WTC11 (cell line): Measurements from ENCODE around the gene LUC7L3. TPM values are rescaled to one million over a fixed set of nuclear protein-coding genes. Genes with fewer than 3 reads are reported as not detected.

Experiments
- ATAC-seq: fragments of 200-7000 bp; cut with Tn5 transposase; 2 replicates; pipeline ENCODE4 v1.10.0; 2021; ENCODE audit warnings: mild to moderate bottlenecking, moderate library complexity
- CTCF ChIA-PET: fragments of 300-600 bp; sonication (Branson Sonifier 250); formaldehyde crosslinking; loops from one replicate; lab custom pipeline; 2021; ENCODE audit warnings: antibody characterized with exemption; lab: Charles Lee
- POLR2A ChIA-PET: fragments of 350-600 bp; sonication (Branson Sonifier 250); formaldehyde crosslinking; loops from one replicate; lab custom pipeline; 2021; ENCODE audit warnings: antibody characterized with exemption; lab: Charles Lee
- DNase-seq: peaks from one replicate; pipeline ENCODE4 v3.0.0; 2021; ENCODE audit warnings: low spot score
- H3K27ac Mint-ChIP-seq: 2 replicates; pipeline ENCODE4 v1.8.0; 2021; ENCODE audit warnings: mixed read lengths
- H3K27me3 Mint-ChIP-seq: 2 replicates; pipeline ENCODE4 v1.8.0; 2021; ENCODE audit warnings: low read depth, mild to moderate bottlenecking, moderate library complexity, mixed read lengths
- H3K36me3 Mint-ChIP-seq: 2 replicates; pipeline ENCODE4 v1.8.0; 2021; ENCODE audit warnings: mixed read lengths
- H3K4me1 Mint-ChIP-seq: 2 replicates; pipeline ENCODE4 v1.8.0; 2022; ENCODE audit warnings: mixed read lengths
- H3K4me3 Mint-ChIP-seq: 2 replicates; pipeline ENCODE4 v1.8.0; 2021; ENCODE audit warnings: mild to moderate bottlenecking, moderate library complexity, mixed read lengths
- H3K9me3 Mint-ChIP-seq: 2 replicates; pipeline ENCODE4 v1.8.0; 2021; ENCODE audit warnings: mixed read lengths
- AR ChIP-seq: fragments of 250-450 bp; sonication (Bioruptor Pico); IDR thresholded peaks from 2 replicates; pipeline ENCODE4 v1.9.0; 2021; ENCODE audit warnings: mild to moderate bottlenecking
- CBFB ChIP-seq: sonication (generic); formaldehyde crosslinking; IDR thresholded peaks from 2 replicates; pipeline ENCODE4 v1.8.1; 2022; ENCODE audit warnings: mild to moderate bottlenecking, low read depth, missing genetic modification reagents
- FOXP1 ChIP-seq: sonication (generic); formaldehyde crosslinking; IDR thresholded peaks from 2 replicates; pipeline ENCODE4 v1.8.0; 2022; ENCODE audit warnings: missing genetic modification reagents, mild to moderate bottlenecking, moderate library complexity, borderline replicate concordance
- GTF2I ChIP-seq: fragments of 250-450 bp; sonication (Bioruptor Pico); conservative IDR thresholded peaks from 2 replicates; pipeline ENCODE4 v1.4.0; 2021; ENCODE audit warnings: mild to moderate bottlenecking
- MXD4 ChIP-seq: fragments of 250-450 bp; sonication (Bioruptor Pico); IDR thresholded peaks from 2 replicates; pipeline ENCODE4 v1.8.0; 2021; ENCODE audit warnings: mild to moderate bottlenecking, moderate library complexity, borderline replicate concordance
- NR1H2 ChIP-seq: sonication (generic); formaldehyde crosslinking; IDR thresholded peaks from 2 replicates; pipeline ENCODE4 v1.9.0; 2021; ENCODE audit warnings: mild to moderate bottlenecking, moderate library complexity, missing genetic modification reagents
- RELA ChIP-seq: sonication (generic); formaldehyde crosslinking; IDR thresholded peaks from 2 replicates; pipeline ENCODE4 v1.8.1; 2022; ENCODE audit warnings: missing genetic modification reagents, mild to moderate bottlenecking, borderline replicate concordance
- SOX15 ChIP-seq: fragments of 250-450 bp; sonication (Bioruptor Pico); IDR thresholded peaks from 2 replicates; pipeline ENCODE4 v1.9.0; 2021; ENCODE audit warnings: mild to moderate bottlenecking
- TCF7 ChIP-seq: sonication (generic); formaldehyde crosslinking; IDR thresholded peaks from 2 replicates; pipeline ENCODE4 v1.8.0; 2022; ENCODE audit warnings: mild to moderate bottlenecking, low read depth, missing genetic modification reagents, moderate library complexity
- ZMAT4 ChIP-seq: fragments of 250-450 bp; sonication (Bioruptor Pico); IDR thresholded peaks from 2 replicates; pipeline ENCODE4 v1.9.0; 2021; ENCODE audit warnings: mild to moderate bottlenecking
- ZNF121 ChIP-seq: sonication (generic); formaldehyde crosslinking; IDR thresholded peaks from 2 replicates; pipeline ENCODE4 v1.8.0; 2023; ENCODE audit warnings: missing genetic modification reagents
- ZNF138 ChIP-seq: sonication (generic); formaldehyde crosslinking; conservative IDR thresholded peaks from 2 replicates; pipeline ENCODE4 v1.8.1; 2022; ENCODE audit warnings: mild to moderate bottlenecking, moderate library complexity, missing genetic modification reagents
- total RNA-seq: library from RNA; stranded (reverse); gene quantifications from 3 replicates; pipeline ENCODE4 v1.2.3, GENCODE V29; 2021
- TF ChIP-seq, protein P1 (sequence below): sonication (generic); formaldehyde crosslinking; IDR thresholded peaks from 2 replicates; pipeline ENCODE4 v1.8.0; 2023; ENCODE audit warnings: mild to moderate bottlenecking, missing genetic modification reagents
- TF ChIP-seq, protein P2 (sequence below): sonication (generic); formaldehyde crosslinking; conservative IDR thresholded peaks from 2 replicates; pipeline ENCODE4 v1.8.1; 2022; ENCODE audit warnings: mild to moderate bottlenecking, missing genetic modification reagents
- TF ChIP-seq, protein P3 (sequence below): fragments of 250-450 bp; sonication (Bioruptor Pico); IDR thresholded peaks from 2 replicates; pipeline ENCODE4 v1.8.0; 2021; ENCODE audit warnings: mild to moderate bottlenecking
- TF ChIP-seq, protein P4 (sequence below): sonication (generic); formaldehyde crosslinking; IDR thresholded peaks from 2 replicates; pipeline ENCODE4 v1.8.1; 2023; ENCODE audit warnings: mild to moderate bottlenecking, missing genetic modification reagents, moderate library complexity

The LUC7L3 gene
- total RNA-seq, 1 experiment from 2014 or later: 190 TPM

- TF ChIP-seq, protein P1, sequence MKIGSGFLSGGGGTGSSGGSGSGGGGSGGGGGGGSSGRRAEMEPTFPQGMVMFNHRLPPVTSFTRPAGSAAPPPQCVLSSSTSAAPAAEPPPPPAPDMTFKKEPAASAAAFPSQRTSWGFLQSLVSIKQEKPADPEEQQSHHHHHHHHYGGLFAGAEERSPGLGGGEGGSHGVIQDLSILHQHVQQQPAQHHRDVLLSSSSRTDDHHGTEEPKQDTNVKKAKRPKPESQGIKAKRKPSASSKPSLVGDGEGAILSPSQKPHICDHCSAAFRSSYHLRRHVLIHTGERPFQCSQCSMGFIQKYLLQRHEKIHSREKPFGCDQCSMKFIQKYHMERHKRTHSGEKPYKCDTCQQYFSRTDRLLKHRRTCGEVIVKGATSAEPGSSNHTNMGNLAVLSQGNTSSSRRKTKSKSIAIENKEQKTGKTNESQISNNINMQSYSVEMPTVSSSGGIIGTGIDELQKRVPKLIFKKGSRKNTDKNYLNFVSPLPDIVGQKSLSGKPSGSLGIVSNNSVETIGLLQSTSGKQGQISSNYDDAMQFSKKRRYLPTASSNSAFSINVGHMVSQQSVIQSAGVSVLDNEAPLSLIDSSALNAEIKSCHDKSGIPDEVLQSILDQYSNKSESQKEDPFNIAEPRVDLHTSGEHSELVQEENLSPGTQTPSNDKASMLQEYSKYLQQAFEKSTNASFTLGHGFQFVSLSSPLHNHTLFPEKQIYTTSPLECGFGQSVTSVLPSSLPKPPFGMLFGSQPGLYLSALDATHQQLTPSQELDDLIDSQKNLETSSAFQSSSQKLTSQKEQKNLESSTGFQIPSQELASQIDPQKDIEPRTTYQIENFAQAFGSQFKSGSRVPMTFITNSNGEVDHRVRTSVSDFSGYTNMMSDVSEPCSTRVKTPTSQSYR (CRISPR knock-in tag): no peak
- no peak for TF ChIP-seq CBFB (CRISPR knock-in tag)
- TF ChIP-seq, protein P2, sequence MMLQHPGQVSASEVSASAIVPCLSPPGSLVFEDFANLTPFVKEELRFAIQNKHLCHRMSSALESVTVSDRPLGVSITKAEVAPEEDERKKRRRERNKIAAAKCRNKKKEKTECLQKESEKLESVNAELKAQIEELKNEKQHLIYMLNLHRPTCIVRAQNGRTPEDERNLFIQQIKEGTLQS (CRISPR knock-in tag): no peak
- TF ChIP-seq RELA (CRISPR knock-in tag): no peak
- no peak for TF ChIP-seq FOXP1
- no peak for TF ChIP-seq SOX15 (CRISPR knock-in tag)
- TF ChIP-seq NR1H2 (CRISPR knock-in tag): no peak
Measured at GRCh38 chr17:50800196-50800700, 80.8 kb downstream of the LUC7L3 start (continued).

DNA sequence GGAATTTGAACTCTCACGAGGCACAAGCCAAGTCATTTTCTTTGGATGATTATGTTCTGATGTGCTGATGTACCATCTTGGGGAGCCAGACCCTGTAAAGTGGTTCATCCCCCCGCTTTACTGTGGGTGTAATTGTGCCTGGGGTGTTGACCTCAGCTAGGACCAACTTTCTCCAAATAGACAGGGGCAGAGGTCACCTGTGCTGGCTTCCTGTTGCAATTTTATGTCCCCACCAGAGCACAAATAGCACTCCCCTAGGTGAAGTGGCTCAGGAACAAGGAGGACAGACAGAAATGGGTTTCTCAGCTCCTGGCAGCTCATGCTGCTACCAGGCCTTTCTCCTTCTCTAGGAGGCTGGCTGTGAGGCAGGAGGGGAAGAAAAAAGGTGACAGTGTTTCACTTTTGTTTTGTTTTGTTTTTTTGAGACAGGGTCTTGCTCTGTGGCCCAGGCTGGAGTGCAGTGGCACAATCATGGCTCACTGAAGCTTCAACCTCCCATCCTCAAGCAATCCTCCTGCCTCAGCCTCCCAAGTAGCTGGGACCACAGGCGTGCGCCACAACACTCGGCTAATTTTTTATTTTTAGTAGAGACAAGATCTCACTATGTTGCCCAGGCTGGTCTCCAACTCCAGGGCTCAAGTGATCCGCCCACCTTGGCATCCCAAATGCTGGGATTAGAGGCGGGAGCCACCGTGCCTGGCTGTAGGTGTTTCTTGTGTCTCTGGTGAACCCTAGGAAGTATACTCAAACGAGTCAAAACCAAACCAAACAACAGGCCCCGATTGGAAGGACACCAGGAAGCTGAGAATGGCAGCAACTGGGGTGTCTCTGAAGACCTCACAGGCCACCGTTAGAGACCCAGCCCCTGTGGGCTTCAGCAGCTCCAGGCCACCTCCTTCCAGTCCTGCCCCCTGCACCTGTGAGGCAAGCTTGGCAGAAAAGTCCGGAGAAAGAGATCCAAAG, 83.5 kb downstream of the LUC7L3 start:
- H3K4me1 Mint-ChIP-seq: peaks cover 12% of the 10 kb centered on the region

More for the DNA sequence above, 83.5 kb downstream of the LUC7L3 start:
- ChIA-PET POLR2A (interaction anchor here (0.5 kb wide), 1 partner anchor 134 kb away, joined by 4 read pairs; no protein-coding TSS in a partner anchor), CTCF (interaction anchor here (0.5 to 2.2 kb wide), 5 partner anchors 20 to 154 kb away, joined by 3 to 28 read pairs (median 4); no protein-coding TSS in a partner anchor)
- H3K9me3 Mint-ChIP-seq: no peaks in the 10 kb centered on the region
- no peaks in the 10 kb centered on the region for H3K27me3 Mint-ChIP-seq
- no peak overlapping the region for H3K4me3 Mint-ChIP-seq
- no peak for ATAC-seq
- DNase-seq: no peak
- TF ChIP-seq GTF2I (CRISPR knock-in tag) (no peak), AR (CRISPR knock-in tag) (no peak), TCF7 (CRISPR knock-in tag) (no peak), MXD4 (CRISPR knock-in tag) (no peak), ZNF138 (no peak), ZNF121 (CRISPR knock-in tag) (peak; percentile 56; the same call in 1 of the 2 replicates), ZMAT4 (CRISPR knock-in tag) (no peak)
- TF ChIP-seq, protein P3, sequence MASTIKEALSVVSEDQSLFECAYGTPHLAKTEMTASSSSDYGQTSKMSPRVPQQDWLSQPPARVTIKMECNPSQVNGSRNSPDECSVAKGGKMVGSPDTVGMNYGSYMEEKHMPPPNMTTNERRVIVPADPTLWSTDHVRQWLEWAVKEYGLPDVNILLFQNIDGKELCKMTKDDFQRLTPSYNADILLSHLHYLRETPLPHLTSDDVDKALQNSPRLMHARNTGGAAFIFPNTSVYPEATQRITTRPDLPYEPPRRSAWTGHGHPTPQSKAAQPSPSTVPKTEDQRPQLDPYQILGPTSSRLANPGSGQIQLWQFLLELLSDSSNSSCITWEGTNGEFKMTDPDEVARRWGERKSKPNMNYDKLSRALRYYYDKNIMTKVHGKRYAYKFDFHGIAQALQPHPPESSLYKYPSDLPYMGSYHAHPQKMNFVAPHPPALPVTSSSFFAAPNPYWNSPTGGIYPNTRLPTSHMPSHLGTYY (CRISPR knock-in tag): no peak
- TF ChIP-seq, protein P4, sequence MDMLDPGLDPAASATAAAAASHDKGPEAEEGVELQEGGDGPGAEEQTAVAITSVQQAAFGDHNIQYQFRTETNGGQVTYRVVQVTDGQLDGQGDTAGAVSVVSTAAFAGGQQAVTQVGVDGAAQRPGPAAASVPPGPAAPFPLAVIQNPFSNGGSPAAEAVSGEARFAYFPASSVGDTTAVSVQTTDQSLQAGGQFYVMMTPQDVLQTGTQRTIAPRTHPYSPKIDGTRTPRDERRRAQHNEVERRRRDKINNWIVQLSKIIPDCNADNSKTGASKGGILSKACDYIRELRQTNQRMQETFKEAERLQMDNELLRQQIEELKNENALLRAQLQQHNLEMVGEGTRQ: no peak
- H3K36me3 Mint-ChIP-seq: no peaks in the 10 kb centered on the region
- H3K27ac Mint-ChIP-seq: no peak overlapping the region
